Right renal pelvis (tissue), 4 donors: ENCODE results near the gene CFHR2. TPM values are rescaled to one million over a fixed set of nuclear protein-coding genes. Genes with fewer than 3 reads are reported as not detected.
"Not testable (repeated sequence)": the region's sequence is repeated elsewhere in the genome, so short reads cannot be mapped to it uniquely, and the experiment has no call there.

ENCODE experiments used
- DNase-seq, 4 donors: peaks; one replicate each; pipeline ENCODE4 v3.0.0-alpha.2; 2013; ENCODE audit warnings: low read depth in 4 of 4, low spot score in 3 of 4, missing footprints in 1 of 4
- polyA plus RNA-seq, 4 donors: library from polyadenylated mRNA; unstranded; fragments of 120-200 nt; gene quantifications; one replicate each; pipeline ENCODE4 v1.2.1, GENCODE V29; 2013; ENCODE audit not compliant: insufficient read length in 4 of 4

Gene CFHR2
- polyA plus RNA-seq = under 1 TPM in 1 of 4 donors, not detected in 3; 0.08 TPM

GRCh38 chr1:196943568-196943967 is at the start of gene CFHR2:
TSS of gene CFHR2 (plus strand) at chr1:196943738. CDS start at chr1:196943881, 143 bp downstream.
- not testable (repeated sequence) for DNase-seq

- DNase-seq = no peak
These were observed 47.2 kb upstream of the CFHR2 start for GRCh38 chr1:196896355-196896754.

GRCh38 chr1:196897158-196897828 is 46.2 kb upstream of the CFHR2 start:
- peak in 1 of 4 donors; percentile 8 for DNase-seq

GRCh38 chr1:196902344-196902743 is 41.2 kb upstream of the CFHR2 start:
- no peak for DNase-seq

- DNase-seq = no peak
These were observed 33.3 kb upstream of the CFHR2 start for GRCh38 chr1:196910215-196910614.

GRCh38 chr1:196912283-196912682 is 31.3 kb upstream of the CFHR2 start:
- DNase-seq = not testable (repeated sequence)

- DNase-seq = not testable (repeated sequence)
These were observed 16.7 kb upstream of the CFHR2 start for GRCh38 chr1:196926839-196927238.

- DNase-seq = not testable (repeated sequence)
These were observed 10.7 kb upstream of the CFHR2 start for GRCh38 chr1:196932853-196933252.

GRCh38 chr1:196933531-196934189 is 9.9 kb upstream of the CFHR2 start:
- DNase-seq = no peak

- DNase-seq = not testable (repeated sequence)
These were observed 2.1 kb upstream of the CFHR2 start for GRCh38 chr1:196941474-196941873.

GRCh38 chr1:196951711-196952394 is 8.3 kb downstream of the CFHR2 start:
- no peak for DNase-seq

GRCh38 chr1:196954778-196955177 is 11.2 kb downstream of the CFHR2 start:
- no peak for DNase-seq

GRCh38 chr1:196955926-196956325 is 12.4 kb downstream of the CFHR2 start:
- DNase-seq = no peak

GRCh38 chr1:196960854-196961253 is 17.3 kb downstream of the CFHR2 start:
- no peak for DNase-seq

- DNase-seq = no peak
These were observed 26.6 kb downstream of the CFHR2 start for GRCh38 chr1:196970182-196970581.

- DNase-seq = no peak
These were observed 32.7 kb downstream of the CFHR2 start for GRCh38 chr1:196976278-196976677.

GRCh38 chr1:196977278-196977677 is 33.7 kb downstream of the CFHR2 start, which contains the start of gene CFHR5:
TSS of gene CFHR5 (plus strand) at chr1:196977556. CDS start at chr1:196977665, 109 bp downstream.
- DNase-seq = no peak

GRCh38 chr1:196980859-196981258 is 37.3 kb downstream of the CFHR2 start:
- DNase-seq = no peak

GRCh38 chr1:196982247-196982646 is 38.7 kb downstream of the CFHR2 start:
- not testable (repeated sequence) for DNase-seq

- DNase-seq = peak in 2 of 4 donors; percentile 11 to 19
These were observed 48.5 kb downstream of the CFHR2 start for GRCh38 chr1:196991919-196992651.

- no peak for DNase-seq
These were observed 50.4 kb downstream of the CFHR2 start for GRCh38 chr1:196993916-196994315.
